ENCODE data around the gene STARD9.
"Not testable (repeated sequence)": the region's sequence is repeated elsewhere in the genome, so short reads cannot be mapped to it uniquely, and the experiment has no call there.

The STARD9 gene

DNA sequence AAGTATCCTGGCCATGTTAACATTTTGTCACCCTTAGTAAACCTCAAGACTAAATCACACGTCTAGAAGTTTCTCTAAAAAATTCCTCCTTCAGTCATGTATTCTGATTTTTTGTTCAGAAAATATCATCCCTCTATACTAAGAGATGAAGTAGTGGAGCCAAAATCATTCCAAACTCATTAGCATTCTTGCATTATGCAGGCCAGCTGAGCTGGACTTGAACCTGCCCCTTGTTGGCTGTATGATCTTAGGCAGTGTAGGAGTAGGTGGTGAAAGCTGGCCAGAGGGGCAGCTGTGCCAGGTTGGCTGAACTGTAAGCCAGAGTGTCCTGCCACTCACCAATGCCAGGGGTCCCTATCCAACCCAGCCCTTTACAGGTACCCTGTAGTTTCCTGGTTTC lies 92.4 kb downstream of the STARD9 start:
- DNase-seq (ENCODE audit: low read depth), result no peak
- TF ChIP-seq, protein P1, sequence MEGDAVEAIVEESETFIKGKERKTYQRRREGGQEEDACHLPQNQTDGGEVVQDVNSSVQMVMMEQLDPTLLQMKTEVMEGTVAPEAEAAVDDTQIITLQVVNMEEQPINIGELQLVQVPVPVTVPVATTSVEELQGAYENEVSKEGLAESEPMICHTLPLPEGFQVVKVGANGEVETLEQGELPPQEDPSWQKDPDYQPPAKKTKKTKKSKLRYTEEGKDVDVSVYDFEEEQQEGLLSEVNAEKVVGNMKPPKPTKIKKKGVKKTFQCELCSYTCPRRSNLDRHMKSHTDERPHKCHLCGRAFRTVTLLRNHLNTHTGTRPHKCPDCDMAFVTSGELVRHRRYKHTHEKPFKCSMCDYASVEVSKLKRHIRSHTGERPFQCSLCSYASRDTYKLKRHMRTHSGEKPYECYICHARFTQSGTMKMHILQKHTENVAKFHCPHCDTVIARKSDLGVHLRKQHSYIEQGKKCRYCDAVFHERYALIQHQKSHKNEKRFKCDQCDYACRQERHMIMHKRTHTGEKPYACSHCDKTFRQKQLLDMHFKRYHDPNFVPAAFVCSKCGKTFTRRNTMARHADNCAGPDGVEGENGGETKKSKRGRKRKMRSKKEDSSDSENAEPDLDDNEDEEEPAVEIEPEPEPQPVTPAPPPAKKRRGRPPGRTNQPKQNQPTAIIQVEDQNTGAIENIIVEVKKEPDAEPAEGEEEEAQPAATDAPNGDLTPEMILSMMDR (conservative IDR thresholded peaks at IDR 0.05; ENCODE audit: low read depth, low read length), result no peak
- H3K4me3 ChIP-seq (ENCODE audit: low read depth, low read length), result no peak overlapping the region

DNA sequence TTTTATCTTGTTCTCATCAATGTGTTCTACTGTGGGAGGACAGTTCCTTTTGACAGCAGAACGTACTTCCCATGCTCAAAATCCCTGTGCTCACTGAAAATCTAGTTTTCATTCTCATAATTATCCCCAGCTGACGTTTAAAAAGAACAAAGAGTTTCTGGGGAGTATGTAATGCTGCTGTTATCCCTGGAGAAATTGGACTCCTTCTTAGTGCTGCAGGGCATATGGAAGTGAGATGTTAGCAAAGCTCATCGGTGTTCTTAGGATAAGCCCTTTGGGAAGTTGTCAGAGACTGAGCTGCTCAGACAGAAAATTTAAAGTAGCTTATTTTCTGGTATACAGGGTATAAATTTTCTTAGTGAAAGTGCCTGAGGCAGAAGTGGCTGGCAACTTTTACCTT lies 95.0 kb downstream of the STARD9 start:
- TF ChIP-seq, protein P1 (conservative IDR thresholded peaks at IDR 0.05; ENCODE audit: low read depth, low read length), result no peak
- no peak overlapping the region for H3K4me3 ChIP-seq (ENCODE audit: low read depth, low read length)
- DNase-seq (ENCODE audit: low read depth), result no peak

DNA sequence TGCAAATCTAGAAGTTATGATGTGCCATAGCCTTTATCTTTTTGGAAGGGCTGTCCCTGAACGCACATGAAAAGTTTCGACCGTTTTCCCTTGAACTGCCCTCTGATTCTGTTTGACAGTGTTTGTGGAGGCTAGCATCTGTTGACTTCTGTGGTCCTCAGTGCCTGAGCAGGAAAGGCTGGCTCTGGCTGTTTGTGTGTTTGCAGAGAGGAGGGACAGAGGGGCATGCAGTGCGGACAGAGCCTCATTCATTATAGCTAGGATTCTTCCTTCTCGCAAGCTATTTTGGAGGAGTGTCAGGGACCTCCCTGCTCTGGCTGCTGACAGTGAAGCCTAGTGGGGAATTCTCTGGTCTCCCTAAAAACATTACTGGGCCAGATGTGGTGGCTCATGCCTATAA lies 97.0 kb downstream of the STARD9 start:
- no peak for DNase-seq (ENCODE audit: low read depth)
- H3K4me3 ChIP-seq (ENCODE audit: low read depth, low read length), result no peak overlapping the region
- TF ChIP-seq, protein P1 (conservative IDR thresholded peaks at IDR 0.05; ENCODE audit: low read depth, low read length), result no peak

DNA sequence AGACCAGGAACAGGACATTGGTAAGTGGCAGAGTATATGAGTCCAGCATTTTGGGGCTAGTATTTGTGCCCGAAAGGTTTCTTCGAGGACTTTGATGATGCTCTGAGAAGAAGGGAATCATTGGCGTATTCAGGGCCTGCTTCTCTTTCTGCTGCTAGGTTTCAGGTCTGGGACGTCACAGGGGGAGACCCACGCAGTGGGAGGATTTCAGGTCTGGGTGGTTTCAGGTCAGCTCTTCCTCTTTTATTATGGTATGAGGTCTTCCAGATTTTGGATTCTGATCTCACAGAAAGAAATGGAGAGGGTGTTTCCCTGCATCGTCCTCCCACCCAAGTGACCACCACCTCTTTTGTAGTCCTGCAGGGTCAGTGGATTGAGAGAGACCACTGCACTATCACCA lies 99.1 kb downstream of the STARD9 start:
- TF ChIP-seq, protein P1 (conservative IDR thresholded peaks at IDR 0.05; ENCODE audit: low read depth, low read length), result no peak
- DNase-seq (ENCODE audit: low read depth), result no peak
- no peak overlapping the region for H3K4me3 ChIP-seq (ENCODE audit: low read depth, low read length)

DNA sequence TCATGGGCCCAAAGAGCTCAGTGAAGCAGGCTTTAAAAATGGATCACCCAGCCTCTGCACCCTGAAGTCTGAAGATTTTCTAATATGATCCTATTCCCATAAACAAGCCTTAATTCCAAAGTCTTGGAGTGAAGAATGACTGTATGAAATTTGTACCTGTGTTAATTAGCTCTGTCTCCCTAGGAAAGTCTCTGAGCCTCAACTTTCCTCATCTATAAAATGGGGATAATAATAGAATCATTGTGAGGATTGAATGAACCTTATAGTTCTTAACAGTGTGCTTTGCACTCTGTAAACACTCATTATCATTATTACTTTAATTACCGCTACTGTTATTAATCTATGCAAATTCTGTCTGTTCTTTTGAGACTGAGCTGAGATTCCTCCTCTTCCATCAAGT lies 99.6 kb downstream of the STARD9 start:
- TF ChIP-seq, protein P1 (conservative IDR thresholded peaks at IDR 0.05; ENCODE audit: low read depth, low read length), result no peak
- no peak overlapping the region for H3K4me3 ChIP-seq (ENCODE audit: low read depth, low read length)
- no peak for DNase-seq (ENCODE audit: low read depth)

DNA sequence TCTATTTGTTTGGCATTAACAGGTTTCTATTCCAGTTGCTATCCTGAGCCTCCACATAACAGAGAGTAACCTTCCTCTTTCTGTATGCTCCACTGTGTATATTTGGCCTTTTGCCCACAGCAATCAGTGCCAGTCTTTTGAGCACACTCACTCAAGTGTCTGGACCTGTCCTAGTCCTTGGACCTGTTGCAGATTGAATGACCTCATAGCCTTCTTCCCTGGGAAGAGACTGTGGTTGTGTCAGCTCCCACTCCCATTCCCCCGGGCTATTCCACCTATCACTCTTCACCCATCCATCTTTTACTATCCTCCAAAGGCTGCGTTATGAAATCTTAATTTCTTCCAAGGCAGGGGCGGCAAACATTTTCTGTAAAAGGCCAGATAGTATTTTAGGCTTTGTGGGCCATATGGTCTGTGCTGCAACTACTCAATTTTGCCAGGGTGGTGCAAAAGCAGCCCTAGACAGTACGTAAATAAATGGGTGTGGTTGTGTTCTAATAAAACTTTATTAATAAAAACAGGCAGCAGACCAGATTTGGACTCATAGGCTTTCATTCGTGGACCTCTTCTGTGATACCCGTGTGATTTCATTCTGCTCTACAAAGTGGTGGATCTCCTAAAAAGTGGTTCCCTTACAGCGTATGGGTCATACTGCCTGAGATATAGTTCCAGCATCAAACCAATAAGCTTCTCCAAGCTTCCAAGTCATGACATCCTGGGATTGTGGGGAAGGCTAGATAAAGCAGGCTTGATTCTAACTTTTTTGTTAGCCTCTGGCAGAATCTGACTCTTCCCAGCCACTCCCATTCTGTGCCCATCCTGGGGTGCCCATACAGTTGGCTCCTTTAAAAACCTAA lies 104.1 kb downstream of the STARD9 start:
- TF ChIP-seq, protein P1 (conservative IDR thresholded peaks at IDR 0.05; ENCODE audit: low read depth, low read length), result no peak
- DNase-seq (ENCODE audit: low read depth), result no peak
- H3K4me3 ChIP-seq (ENCODE audit: low read depth, low read length), result no peak overlapping the region

DNA sequence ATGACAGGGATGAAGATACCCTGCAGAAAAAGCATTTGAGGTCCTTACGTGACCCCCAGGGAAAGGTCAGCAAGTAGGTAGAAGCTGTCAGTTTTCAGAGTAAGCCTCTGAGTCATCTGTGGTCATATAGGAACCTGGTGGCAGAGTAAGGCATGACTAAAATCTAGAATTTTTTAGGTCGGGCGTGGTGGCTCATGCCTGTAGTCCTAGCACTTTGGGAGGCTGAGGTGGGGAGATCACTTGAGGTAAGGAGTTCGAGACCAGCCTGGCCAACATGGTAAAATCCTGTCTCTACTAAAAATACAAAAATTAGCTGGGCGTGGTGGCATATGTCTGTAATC lies 104.7 kb downstream of the STARD9 start:
- H3K4me3 ChIP-seq (ENCODE audit: low read depth, low read length); DNase-seq (ENCODE audit: low read depth): not testable (repeated sequence)

Measured in choroid plexus epithelial cell (primary cell).